CD14-positive monocyte (primary cell): ENCODE results near the gene GNAL. TPM values are rescaled to one million over a fixed set of nuclear protein-coding genes. Genes with fewer than 3 reads are reported as not detected.
"Not testable (repeated sequence)": the region's sequence is repeated elsewhere in the genome, so short reads cannot be mapped to it uniquely, and the experiment has no call there.

Experiments used
- DNase-seq, 3 donors: peaks; one replicate each; pipeline ENCODE4 v3.0.0-alpha.2; 2011 to 2022
- H2AFZ ChIP-seq: 2 replicates; pipeline ENCODE4 v1.6.0; 2012; ENCODE audit warnings: mild to moderate bottlenecking, low read depth, low read length, inconsistent platforms; ENCODE audit not compliant: insufficient read depth, poor library complexity, severe bottlenecking
- H3K27ac ChIP-seq, 2 donors: 1 replicate in 1 of 2; 2 replicates in 1 of 2; pipeline ENCODE4 v1.5.1; 2012 to 2013; ENCODE audit warnings: low read length in 2 of 2, control low read depth in 1 of 2, inconsistent platforms in 1 of 2, low read depth in 1 of 2, mild to moderate bottlenecking in 1 of 2
- H3K27me3 ChIP-seq, 2 donors: one replicate each; pipeline versions ENCODE4 v1.6.0 to v1.6.1; 2011 to 2013; ENCODE audit warnings: low read length in 2 of 2; ENCODE audit not compliant: control insufficient read depth in 2 of 2, insufficient read depth in 2 of 2
- H3K36me3 ChIP-seq, 2 donors: replicated peaks in 1 of 2; 1 replicate in 1 of 2; 2 replicates in 1 of 2; pipeline versions ENCODE4 v1.5.1 to v1.6.1; 2012 to 2013; ENCODE audit warnings: low read length in 2 of 2, control low read depth in 1 of 2, inconsistent platforms in 1 of 2, mild to moderate bottlenecking in 1 of 2; ENCODE audit not compliant: insufficient read depth in 2 of 2, control insufficient read depth in 1 of 2
- H3K4me1 ChIP-seq, 2 donors: 1 replicate in 1 of 2; 2 replicates in 1 of 2; pipeline versions ENCODE4 v1.5.1 to v1.6.1; 2012 to 2013; ENCODE audit warnings: low read length in 2 of 2, control low read depth in 1 of 2, inconsistent platforms in 1 of 2, mild to moderate bottlenecking in 1 of 2, moderate library complexity in 1 of 2; ENCODE audit not compliant: insufficient read depth in 2 of 2, control insufficient read depth in 1 of 2
- H3K4me2 ChIP-seq: replicated peaks from 2 replicates; pipeline ENCODE3; 2012; ENCODE audit warnings: low read length, moderate library complexity, mild to moderate bottlenecking; ENCODE audit not compliant: poor library complexity, severe bottlenecking; ENCODE audit errors: extremely low read depth
- H3K4me3 ChIP-seq, 3 experiments: fragments of 200-600 bp in 1 of 3; sonication (generic) in 1 of 3; replicated peaks in 1 of 3; 1 replicate in 2 of 3; 2 replicates in 1 of 3; pipeline ENCODE4 v1.5.1; 2011 to 2013; ENCODE audit warnings: low read length in 3 of 3, mild to moderate bottlenecking in 3 of 3, control low read depth in 2 of 3, low read depth in 2 of 3, inconsistent platforms in 1 of 3, moderate library complexity in 1 of 3
- H3K79me2 ChIP-seq: 2 replicates; pipeline ENCODE4 v1.6.0; 2012; ENCODE audit warnings: mild to moderate bottlenecking, control low read depth, inconsistent platforms, low read length, moderate library complexity; ENCODE audit not compliant: insufficient read depth
- H3K9ac ChIP-seq: 2 replicates; pipeline ENCODE4 v1.6.0; 2017; ENCODE audit warnings: low read length, mild to moderate bottlenecking; ENCODE audit not compliant: insufficient read depth, poor library complexity, severe bottlenecking
- H3K9me3 ChIP-seq, 2 donors: replicated peaks in 1 of 2; 1 replicate in 1 of 2; 2 replicates in 1 of 2; pipeline versions ENCODE4 v1.5.1 to v1.6.1; 2012 to 2013; ENCODE audit warnings: low read length in 2 of 2, control low read depth in 1 of 2; ENCODE audit not compliant: control insufficient read depth in 1 of 2, insufficient read depth in 1 of 2
- H4K20me1 ChIP-seq: 2 replicates; pipeline ENCODE4 v1.6.0; 2012; ENCODE audit warnings: mild to moderate bottlenecking, low read length, control low read depth, moderate library complexity; ENCODE audit not compliant: insufficient read depth
- H3K27ac Mint-ChIP-seq, 7 donors: one replicate each; pipeline ENCODE4 v1.8.0; 2020; ENCODE audit warnings: mild to moderate bottlenecking in 7 of 7, mixed read lengths in 7 of 7, moderate library complexity in 6 of 7, inconsistent platforms in 2 of 7
- H3K27me3 Mint-ChIP-seq, 3 donors: one replicate each; pipeline ENCODE4 v1.8.0; 2021 to 2022; ENCODE audit warnings: low read depth in 3 of 3, mild to moderate bottlenecking in 3 of 3, mixed read lengths in 3 of 3, moderate library complexity in 3 of 3, inconsistent platforms in 1 of 3
- H3K36me3 Mint-ChIP-seq, 2 donors: one replicate each; pipeline ENCODE4 v1.8.0; 2020; ENCODE audit warnings: mixed read lengths in 2 of 2, inconsistent platforms in 1 of 2, mild to moderate bottlenecking in 1 of 2
- H3K4me1 Mint-ChIP-seq: one replicate; pipeline ENCODE4 v1.8.0; 2020; ENCODE audit warnings: mild to moderate bottlenecking, mixed read lengths
- H3K4me3 Mint-ChIP-seq, 2 donors: one replicate each; pipeline ENCODE4 v1.8.0; 2020; ENCODE audit warnings: mild to moderate bottlenecking in 2 of 2, mixed read lengths in 2 of 2, moderate library complexity in 1 of 2
- H3K9me3 Mint-ChIP-seq, 7 donors: one replicate each; pipeline ENCODE4 v1.8.0; 2020 to 2022; ENCODE audit warnings: mixed read lengths in 7 of 7, mild to moderate bottlenecking in 6 of 7, moderate library complexity in 6 of 7, inconsistent platforms in 2 of 7
- CTCF ChIP-seq: fragments of 200-600 bp; IDR thresholded peaks from one replicate; pipeline ENCODE4 v1.8.0; 2022; ENCODE audit warnings: antibody characterized with exemption, mild to moderate bottlenecking
- WGBS: methylation state at CpG from one replicate; pipeline ENCODE4 v1.1.5; 2013; ENCODE audit warnings: missing lambda C conversion rate; ENCODE audit not compliant: insufficient coverage; 5-methylcytosine and 5-hydroxymethylcytosine counted together
- intact Hi-C, 2 donors: fragments of 100-400 bp; cut with micrococcal nuclease; formaldehyde crosslinking; loops; one replicate each; pipeline versions ENCODE4 v1.15.0 to v1.15.1; 2023
- polyA plus RNA-seq, 3 donors: library from polyadenylated mRNA; depleted of rRNA in 1 of 3; unstranded in 2 of 3; stranded (reverse) in 1 of 3; fragments of 300-500 nt in 2 of 3; fragments of >200 nt in 1 of 3; fragmentation: Illumina TruSeq in 2 of 3; gene quantifications; 1 replicate in 2 of 3; 2 replicates in 1 of 3; pipeline ENCODE4 v1.2.3, GENCODE V29; 2012 to 2021

GNAL gene
- polyA plus RNA-seq, 3 donors, result 0.01 to 0.03 TPM; not detected in 1

GRCh38 chr18:11909061-11909455, 220.0 kb downstream of the GNAL start:
- Histone ChIP-seq H4K20me1 (no peaks in the 10 kb centered on the region), H3K4me3 (peak overlapping the region; percentile 74 to 97 (median 92)), H3K9ac (peak overlapping the region; percentile 99), H3K27me3 (no peaks in the 10 kb centered on the region), H3K9me3 (no peaks in the 10 kb centered on the region), H3K79me2 (peaks cover 30% of the 10 kb centered on the region), H3K27ac (peak overlapping the region; percentile 98 to 99), H3K4me2 (peak overlapping the region; percentile 82), H2AFZ (peak overlapping the region; percentile 83), H3K36me3 (peaks cover 13 to 20% of the 10 kb centered on the region in 2 donors), H3K4me1 (peaks cover 27 to 31% of the 10 kb centered on the region in 2 donors)
- Mint-ChIP-seq H3K4me3 (peak overlapping the region; percentile 85 to 88), H3K9me3 (no peaks in the 10 kb centered on the region), H3K27ac (peak overlapping the region; percentile 88 to 96 (median 94)), H3K36me3 (peaks cover 16 to 26% of the 10 kb centered on the region in 2 donors), H3K4me1 (peaks cover 31% of the 10 kb centered on the region), H3K27me3 (no peaks in the 10 kb centered on the region)
- intact Hi-C loops, result loop anchor here (2.0 to 10.0 kb wide), 2 partner anchors 54 to 58 kb away; partner anchors contain the start of gene CHMP1B (in 2 of the 2)
- no CpG with 5 or more reads among the region's 13 CpGs for WGBS
- no peak for DNase-seq
- no peak for TF ChIP-seq CTCF

DNA sequence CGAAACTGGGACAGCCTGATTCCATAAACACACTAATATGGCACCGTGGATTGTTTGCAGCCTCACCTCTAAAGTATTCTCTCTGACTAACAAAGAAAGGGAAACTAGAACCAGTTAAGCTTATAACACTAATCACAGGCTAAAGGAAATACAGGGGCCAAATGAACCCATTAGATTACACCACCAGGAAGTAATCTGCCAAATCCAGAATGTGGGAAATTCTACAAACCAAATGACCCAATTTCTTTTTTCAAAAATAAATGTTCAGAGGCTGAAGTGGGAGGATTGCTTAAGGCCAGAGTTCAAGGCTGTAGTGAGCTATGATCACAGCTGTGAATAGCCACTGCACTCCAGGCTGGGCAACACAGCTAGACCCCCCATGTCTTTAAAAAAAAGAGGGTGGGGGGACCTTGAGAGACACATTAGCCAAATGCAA, 220.5 kb downstream of the GNAL start:
- intact Hi-C loops, result loop anchor here (2.0 to 10.0 kb wide), 2 partner anchors 55 to 59 kb away; partner anchors contain the start of gene CHMP1B (in 2 of the 2)

DNA sequence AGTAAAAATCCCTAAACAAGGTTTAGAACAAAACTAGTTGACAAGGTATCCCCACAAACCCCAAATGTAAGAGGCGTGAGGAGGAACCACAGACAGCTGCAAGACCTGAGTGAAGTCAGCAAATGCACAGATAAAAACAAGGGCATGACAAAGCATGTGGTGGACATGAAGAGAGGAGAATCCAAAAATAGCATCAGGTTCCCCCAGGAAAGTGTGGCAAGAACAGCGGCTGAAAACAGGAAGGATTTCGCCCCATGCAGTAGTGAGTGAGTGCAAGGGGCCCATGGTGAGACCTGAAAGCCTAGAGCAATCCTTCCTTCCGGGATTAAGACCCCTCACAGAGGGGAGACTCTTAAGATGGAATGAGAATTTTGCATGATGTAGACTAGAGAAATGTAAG, 227.8 kb downstream of the GNAL start:
- H3K4me1 ChIP-seq, result peaks cover 36 to 46% of the 10 kb centered on the region in 2 donors
- H3K9me3 ChIP-seq, H3K27me3 ChIP-seq, H3K79me2 ChIP-seq, H3K4me3 ChIP-seq, H3K27me3 Mint-ChIP-seq, H3K9ac ChIP-seq, H4K20me1 ChIP-seq, H3K36me3 ChIP-seq, H2AFZ ChIP-seq, H3K9me3 Mint-ChIP-seq, H3K4me2 ChIP-seq, H3K36me3 Mint-ChIP-seq, intact Hi-C loops: not testable (repeated sequence)
- no CpG with 5 or more reads among the region's 4 CpGs for WGBS
- Mint-ChIP-seq H3K4me1 (peaks cover 52% of the 10 kb centered on the region), H3K4me3 (peak overlapping the region in 1 of 2 donors; percentile 79), H3K27ac (peak overlapping the region; percentile 89 to 99 (median 97))
- H3K27ac ChIP-seq, result peak overlapping the region in 1 of 2 donors; percentile 73
- DNase-seq, result peak; percentile 53 to 83 (median 80)

More for the DNA sequence above, 220.5 kb downstream of the GNAL start:
- Histone ChIP-seq H3K4me3 (peak overlapping the region; percentile 74 to 97 (median 92)), H4K20me1 (no peaks in the 10 kb centered on the region), H3K9ac (peak overlapping the region; percentile 99), H3K27ac (peak overlapping the region; percentile 70 to 98), H3K79me2 (peaks cover 30% of the 10 kb centered on the region), H3K4me1 (peaks cover 27 to 31% of the 10 kb centered on the region in 2 donors), H2AFZ (peak overlapping the region; percentile 83), H3K9me3 (no peaks in the 10 kb centered on the region), H3K36me3 (peaks cover 10 to 15% of the 10 kb centered on the region in 2 donors), H3K27me3 (no peaks in the 10 kb centered on the region), H3K4me2 (peak overlapping the region; percentile 82)
- H3K36me3 Mint-ChIP-seq, result peaks cover 15 to 20% of the 10 kb centered on the region in 2 donors
- peaks cover 0 to under 1% (median 0%) of the 10 kb centered on the region in 3 donors for H3K27me3 Mint-ChIP-seq
- DNase-seq, result peak; percentile 29 to 74 (median 64)
- H3K4me1 Mint-ChIP-seq, result peaks cover 34% of the 10 kb centered on the region
- H3K27ac Mint-ChIP-seq, result peak overlapping the region; percentile 88 to 96 (median 94)
- peak overlapping the region; percentile 85 to 88 for H3K4me3 Mint-ChIP-seq
- no peaks in the 10 kb centered on the region for H3K9me3 Mint-ChIP-seq
- TF ChIP-seq CTCF, result no peak
- WGBS, result no CpG with 5 or more reads among the region's 2 CpGs
